H9 (cell line): ENCODE measurements around the gene NRXN3. TPM values are rescaled to one million over a fixed set of nuclear protein-coding genes. Genes with fewer than 3 reads are reported as not detected.

Experiments used
- DNase-seq: peaks from one replicate; pipeline ENCODE4 v3.0.0-alpha.2; 2017
- H2AFZ ChIP-seq: one replicate; pipeline ENCODE4 v1.6.1; 2013; ENCODE audit warnings: mild to moderate bottlenecking, low read length, control low read depth, moderate library complexity
- H2AK5ac ChIP-seq: 2 replicates; pipeline ENCODE4 v1.6.1; 2013; ENCODE audit warnings: low read length, control low read depth, mixed read lengths; ENCODE audit not compliant: insufficient read length
- H2BK120ac ChIP-seq: one replicate; pipeline ENCODE4 v1.6.1; 2013; ENCODE audit warnings: low read depth, mild to moderate bottlenecking, low read length, control low read depth, inconsistent platforms; ENCODE audit not compliant: poor library complexity, severe bottlenecking
- H2BK12ac ChIP-seq: 2 replicates; pipeline ENCODE4 v1.6.1; 2013; ENCODE audit warnings: low read length, control low read depth, mixed read lengths, low read depth; ENCODE audit not compliant: insufficient read length
- H2BK15ac ChIP-seq: 2 replicates; pipeline ENCODE4 v1.6.1; 2013; ENCODE audit warnings: low read depth, low read length, control low read depth
- H2BK20ac ChIP-seq: one replicate; pipeline ENCODE4 v1.6.1; 2013; ENCODE audit warnings: low read depth, mild to moderate bottlenecking, low read length, control low read depth, inconsistent platforms; ENCODE audit not compliant: poor library complexity, severe bottlenecking
- H2BK5ac ChIP-seq: 2 replicates; pipeline ENCODE4 v1.6.1; 2013; ENCODE audit warnings: low read length, control low read depth, mixed read lengths; ENCODE audit not compliant: insufficient read length
- H3K14ac ChIP-seq: 2 replicates; pipeline ENCODE4 v1.6.1; 2013; ENCODE audit warnings: low read length, control low read depth; ENCODE audit not compliant: insufficient read depth
- H3K18ac ChIP-seq: 2 replicates; pipeline ENCODE4 v1.6.1; 2013; ENCODE audit warnings: low read depth, mild to moderate bottlenecking, mixed read lengths, low read length, control low read depth; ENCODE audit not compliant: insufficient read length
- H3K23ac ChIP-seq: 2 replicates; pipeline ENCODE4 v1.6.1; 2013; ENCODE audit warnings: low read length, control low read depth, mixed read lengths, low read depth; ENCODE audit not compliant: insufficient read length
- H3K23me2 ChIP-seq: 2 replicates; pipeline ENCODE4 v1.6.1; 2013; ENCODE audit warnings: low read depth, mild to moderate bottlenecking, mixed read lengths, low read length, control low read depth; ENCODE audit not compliant: insufficient read length, poor library complexity, severe bottlenecking
- H3K27ac ChIP-seq: 2 replicates; pipeline ENCODE4 v1.5.1; 2013; ENCODE audit warnings: low read length, control low read depth, mixed read lengths, low read depth; ENCODE audit not compliant: insufficient read length
- H3K27me3 ChIP-seq: 2 replicates; pipeline ENCODE4 v1.6.1; 2013; ENCODE audit warnings: low read length, control low read depth, inconsistent platforms; ENCODE audit not compliant: insufficient read depth
- H3K4ac ChIP-seq: 2 replicates; pipeline ENCODE4 v1.6.1; 2013; ENCODE audit warnings: low read depth, mild to moderate bottlenecking, control low read depth, inconsistent platforms, low read length, moderate library complexity
- H3K4me1 ChIP-seq: 2 replicates; pipeline ENCODE4 v1.6.1; 2013; ENCODE audit warnings: low read length, control low read depth, inconsistent platforms; ENCODE audit not compliant: insufficient read depth
- H3K4me2 ChIP-seq: 2 replicates; pipeline ENCODE4 v1.6.1; 2013; ENCODE audit warnings: low read length, control low read depth, mixed read lengths; ENCODE audit not compliant: insufficient read length, insufficient read depth
- H3K56ac ChIP-seq: 2 replicates; pipeline ENCODE4 v1.6.1; 2013; ENCODE audit warnings: low read depth, mild to moderate bottlenecking, mixed read lengths, low read length, control low read depth; ENCODE audit not compliant: insufficient read length
- H3K79me1 ChIP-seq: 2 replicates; pipeline ENCODE4 v1.6.1; 2013; ENCODE audit warnings: low read depth, mild to moderate bottlenecking, moderate library complexity, low read length, control low read depth, inconsistent platforms; ENCODE audit not compliant: insufficient read depth, poor library complexity, severe bottlenecking
- H3K79me2 ChIP-seq: 2 replicates; pipeline ENCODE4 v1.6.1; 2013; ENCODE audit warnings: low read length, control low read depth, inconsistent platforms; ENCODE audit not compliant: insufficient read depth
- H3K9ac ChIP-seq: 2 replicates; pipeline ENCODE4 v1.6.1; 2013; ENCODE audit warnings: low read length, control low read depth, mixed read lengths; ENCODE audit not compliant: insufficient read length; ENCODE audit errors: extremely low read depth
- H3K9me3 ChIP-seq: one replicate; pipeline ENCODE4 v1.6.1; 2013; ENCODE audit warnings: low read depth, low read length, inconsistent platforms; ENCODE audit not compliant: control insufficient read depth
- H3T11ph ChIP-seq: one replicate; pipeline ENCODE4 v1.6.1; 2013; ENCODE audit warnings: mild to moderate bottlenecking, low read length, control low read depth, inconsistent platforms
- H4K20me1 ChIP-seq: one replicate; pipeline ENCODE4 v1.6.1; 2013; ENCODE audit not compliant: control insufficient read depth, insufficient read length, insufficient read depth
- H4K5ac ChIP-seq: 2 replicates; pipeline ENCODE4 v1.6.1; 2013; ENCODE audit warnings: low read depth, mild to moderate bottlenecking, mixed read lengths, low read length, control low read depth; ENCODE audit not compliant: insufficient read length
- H4K8ac ChIP-seq: replicated peaks from 2 replicates; pipeline ENCODE4 v1.6.1; 2013; ENCODE audit warnings: low read length, control low read depth, mixed read lengths, low read depth; ENCODE audit not compliant: insufficient read length
- H4K91ac ChIP-seq: 2 replicates; pipeline ENCODE4 v1.6.1; 2013; ENCODE audit warnings: low read depth, mild to moderate bottlenecking, moderate library complexity, mixed read lengths, low read length, control low read depth; ENCODE audit not compliant: insufficient read length
- H3K27ac Mint-ChIP-seq, 3 experiments: 2 replicates in 2 of 3; 3 replicates in 1 of 3; pipeline ENCODE4 v1.8.0; 2020 to 2021; ENCODE audit warnings: mixed read lengths in 3 of 3, mild to moderate bottlenecking in 1 of 3, moderate library complexity in 1 of 3
- H3K27me3 Mint-ChIP-seq: 2 replicates; pipeline ENCODE4 v1.8.0; 2021; ENCODE audit warnings: low read depth, mild to moderate bottlenecking, moderate library complexity, mixed read lengths
- H3K36me3 Mint-ChIP-seq, 3 experiments: 2 replicates in 2 of 3; 3 replicates in 1 of 3; pipeline ENCODE4 v1.8.0; 2020 to 2021; ENCODE audit warnings: low read depth in 3 of 3, mixed read lengths in 3 of 3; ENCODE audit not compliant: insufficient read depth in 1 of 3
- H3K4me1 Mint-ChIP-seq, 2 experiments: 2 replicates each; pipeline ENCODE4 v1.8.0; 2020; ENCODE audit warnings: mixed read lengths in 2 of 2
- H3K4me3 Mint-ChIP-seq, 2 experiments: 2 replicates in 1 of 2; 3 replicates in 1 of 2; pipeline ENCODE4 v1.8.0; 2020 to 2021; ENCODE audit warnings: mild to moderate bottlenecking in 2 of 2, mixed read lengths in 2 of 2, moderate library complexity in 1 of 2
- H3K9me3 Mint-ChIP-seq, 2 experiments: 2 replicates in 1 of 2; 3 replicates in 1 of 2; pipeline ENCODE4 v1.8.0; 2020; ENCODE audit warnings: mild to moderate bottlenecking in 2 of 2, mixed read lengths in 2 of 2, moderate library complexity in 1 of 2
- whole genome bisulfite sequencing: extraction: QIAGEN DNeasy Blood & Tissue Kit; methylation state at CpG from one replicate; pipeline ENCODE4 v1.1.7; 2013; ENCODE audit warnings: missing lambda C conversion rate, low lambda C conversion rate, mixed read lengths; ENCODE audit not compliant: insufficient read length; ENCODE audit errors: extremely low coverage; 5-methylcytosine and 5-hydroxymethylcytosine counted together
- total RNA-seq: library from RNA; stranded (reverse); gene quantifications from 2 replicates; pipeline ENCODE4 v1.2.1, GENCODE V29; 2021
- TF ChIP-seq, protein P1 (sequence below): fragments of 200-600 bp; sonication (generic); conservative IDR thresholded peaks from 3 replicates; pipeline ENCODE4 v1.8.0; 2021; ENCODE audit warnings: antibody characterized with exemption, mild to moderate bottlenecking

Gene NRXN3
- total RNA-seq, 1 experiment from 2014 or later = 1.8 TPM

DNA sequence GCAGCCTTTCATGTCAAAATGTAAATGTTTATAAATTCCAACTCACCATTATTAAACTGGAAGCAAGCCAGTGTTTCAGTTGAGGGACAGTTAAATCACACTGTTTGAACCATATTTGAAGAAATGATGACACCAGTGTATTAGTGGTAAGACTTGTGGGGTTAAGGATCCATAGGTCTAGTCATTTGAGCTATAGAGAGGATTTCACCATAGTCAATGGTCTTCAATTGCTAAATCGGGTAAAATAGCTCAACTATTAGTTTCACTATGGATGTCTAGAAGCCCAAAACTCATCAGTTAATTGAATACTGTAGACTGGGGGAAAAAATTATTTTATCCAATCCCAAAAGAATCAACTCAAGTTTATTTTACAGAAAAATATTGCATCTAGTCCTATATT is 659.1 kb downstream of the NRXN3 start:
- Mint-ChIP-seq H3K9me3 (no peaks in the 10 kb centered on the region), H3K36me3 (no peaks in the 10 kb centered on the region), H3K27me3 (no peaks in the 10 kb centered on the region; the same call in 1 of the 2 replicates), H3K27ac (no peak overlapping the region), H3K4me1 (no peaks in the 10 kb centered on the region; a peak in 1 of 4 replicates), H3K4me3 (no peak overlapping the region)
- no peak overlapping the region for H3K56ac ChIP-seq
- no peak overlapping the region for H2AFZ ChIP-seq
- H3K4ac ChIP-seq = no peak overlapping the region
- H2BK5ac ChIP-seq = no peak overlapping the region
- H3T11ph ChIP-seq = no peak overlapping the region
- no peaks in the 10 kb centered on the region for H3K23me2 ChIP-seq
- no peak overlapping the region for H4K91ac ChIP-seq
- no peak overlapping the region for H3K27ac ChIP-seq
- no peak overlapping the region for H3K18ac ChIP-seq
- H4K20me1 ChIP-seq = no peaks in the 10 kb centered on the region
- no peak overlapping the region for H2BK120ac ChIP-seq
- no peak overlapping the region for H3K23ac ChIP-seq
- H3K9me3 ChIP-seq = no peaks in the 10 kb centered on the region
- H4K8ac ChIP-seq = no peak overlapping the region
- no peak overlapping the region for H4K5ac ChIP-seq
- H2BK20ac ChIP-seq = no peak overlapping the region
- no peak overlapping the region for H3K4me2 ChIP-seq
- H3K27me3 ChIP-seq = no peaks in the 10 kb centered on the region
- H3K79me1 ChIP-seq = no peaks in the 10 kb centered on the region
- DNase-seq = no peak
- no peaks in the 10 kb centered on the region for H3K4me1 ChIP-seq
- no peak overlapping the region for H3K9ac ChIP-seq
- no peaks in the 10 kb centered on the region for H3K79me2 ChIP-seq
- no peak overlapping the region for H2BK15ac ChIP-seq
- no peak overlapping the region for H3K14ac ChIP-seq
- TF ChIP-seq, protein P1, sequence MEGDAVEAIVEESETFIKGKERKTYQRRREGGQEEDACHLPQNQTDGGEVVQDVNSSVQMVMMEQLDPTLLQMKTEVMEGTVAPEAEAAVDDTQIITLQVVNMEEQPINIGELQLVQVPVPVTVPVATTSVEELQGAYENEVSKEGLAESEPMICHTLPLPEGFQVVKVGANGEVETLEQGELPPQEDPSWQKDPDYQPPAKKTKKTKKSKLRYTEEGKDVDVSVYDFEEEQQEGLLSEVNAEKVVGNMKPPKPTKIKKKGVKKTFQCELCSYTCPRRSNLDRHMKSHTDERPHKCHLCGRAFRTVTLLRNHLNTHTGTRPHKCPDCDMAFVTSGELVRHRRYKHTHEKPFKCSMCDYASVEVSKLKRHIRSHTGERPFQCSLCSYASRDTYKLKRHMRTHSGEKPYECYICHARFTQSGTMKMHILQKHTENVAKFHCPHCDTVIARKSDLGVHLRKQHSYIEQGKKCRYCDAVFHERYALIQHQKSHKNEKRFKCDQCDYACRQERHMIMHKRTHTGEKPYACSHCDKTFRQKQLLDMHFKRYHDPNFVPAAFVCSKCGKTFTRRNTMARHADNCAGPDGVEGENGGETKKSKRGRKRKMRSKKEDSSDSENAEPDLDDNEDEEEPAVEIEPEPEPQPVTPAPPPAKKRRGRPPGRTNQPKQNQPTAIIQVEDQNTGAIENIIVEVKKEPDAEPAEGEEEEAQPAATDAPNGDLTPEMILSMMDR = no peak
- no peak overlapping the region for H2AK5ac ChIP-seq
- no peak overlapping the region for H2BK12ac ChIP-seq
- no CpG with 5 or more reads among the region's 1 CpG for WGBS
